DND-41 (cell line): ENCODE data around the gene MAP2K2.

ENCODE experiments used
- CTCF ChIP-seq: IDR thresholded peaks from 2 replicates; pipeline ENCODE4 v1.5.1; 2012; ENCODE audit warnings: borderline replicate concordance, low read length, moderate library complexity, mild to moderate bottlenecking; ENCODE audit not compliant: poor library complexity, severe bottlenecking; ENCODE audit errors: extremely low read depth
- EZH2 ChIP-seq: IDR thresholded peaks from 3 replicates; pipeline ENCODE4 v1.6.1; 2012; ENCODE audit warnings: borderline replicate concordance, low read depth, mild to moderate bottlenecking, moderate library complexity, low read length, inconsistent platforms; ENCODE audit not compliant: severe bottlenecking

- TF ChIP-seq CTCF (no peak), EZH2 (no peak)
Measured at GRCh38 chr19:4121815-4122214, 2.1 kb downstream of the MAP2K2 start.
